HG02642 (cell line): ENCODE data around the gene PEX7.
"Not testable (repeated sequence)": the region's sequence is repeated elsewhere in the genome, so short reads cannot be mapped to it uniquely, and the experiment has no call there.

Source experiments
- ATAC-seq: cut with Tn5 transposase; IDR thresholded peaks from one replicate; pipeline ENCODE4 v1.9.1; 2021; ENCODE audit warnings: mild to moderate bottlenecking; ENCODE audit not compliant: unreplicated experiment, poor library complexity

Gene PEX7

GRCh38 chr6:136831873-136832562, 9.6 kb downstream of the PEX7 start:
- no peak for ATAC-seq

GRCh38 chr6:136840276-136841001, 18.0 kb downstream of the PEX7 start:
- ATAC-seq, result no peak

GRCh38 chr6:136843210-136843609, 20.8 kb downstream of the PEX7 start:
- no peak for ATAC-seq

- ATAC-seq, result no peak
These were observed 23.7 kb downstream of the PEX7 start for GRCh38 chr6:136846046-136846445.

GRCh38 chr6:136846477-136846876, 24.1 kb downstream of the PEX7 start:
- ATAC-seq, result not testable (repeated sequence)

GRCh38 chr6:136849979-136850563, 27.7 kb downstream of the PEX7 start:
- not testable (repeated sequence) for ATAC-seq

- ATAC-seq, result no peak
These were observed 37.0 kb downstream of the PEX7 start for GRCh38 chr6:136859430-136859829.

- ATAC-seq, result no peak
These were observed 37.7 kb downstream of the PEX7 start for GRCh38 chr6:136860043-136860442.

GRCh38 chr6:136862662-136863061, 40.3 kb downstream of the PEX7 start:
- ATAC-seq, result no peak

- no peak for ATAC-seq
These were observed 41.4 kb downstream of the PEX7 start for GRCh38 chr6:136863752-136864151.

- ATAC-seq, result no peak
These were observed 42.3 kb downstream of the PEX7 start for GRCh38 chr6:136864676-136865075.

GRCh38 chr6:136866872-136867416, 44.6 kb downstream of the PEX7 start:
- ATAC-seq, result no peak

- ATAC-seq, result no peak
These were observed 47.1 kb downstream of the PEX7 start for GRCh38 chr6:136869451-136869850.

GRCh38 chr6:136873748-136874147, 51.4 kb downstream of the PEX7 start:
- no peak for ATAC-seq

- not testable (repeated sequence) for ATAC-seq
These were observed 54.1 kb downstream of the PEX7 start for GRCh38 chr6:136876469-136876868.

GRCh38 chr6:136880748-136881460, 58.5 kb downstream of the PEX7 start:
- ATAC-seq, result no peak

GRCh38 chr6:136886091-136886490, 63.7 kb downstream of the PEX7 start:
- no peak for ATAC-seq

- ATAC-seq, result no peak
These were observed 65.6 kb downstream of the PEX7 start for GRCh38 chr6:136887953-136888352.

- ATAC-seq, result no peak
These were observed 67.1 kb downstream of the PEX7 start for GRCh38 chr6:136889271-136890193.
